AG10803 (cell line): Measurements from ENCODE around the gene BRMS1.

ENCODE experiments used
- DNase-seq: peaks from one replicate; pipeline ENCODE4 v3.0.0; 2010; ENCODE audit warnings: low read depth
- H3K4me3 ChIP-seq: 2 replicates; pipeline ENCODE4 v1.5.1; 2011; ENCODE audit warnings: mild to moderate bottlenecking, low read length, control low read depth
- CTCF ChIP-seq: conservative IDR thresholded peaks from 2 replicates; pipeline ENCODE4 v1.5.1; 2011; ENCODE audit warnings: mild to moderate bottlenecking, low read length, control low read depth, inconsistent platforms

BRMS1 gene

DNA sequence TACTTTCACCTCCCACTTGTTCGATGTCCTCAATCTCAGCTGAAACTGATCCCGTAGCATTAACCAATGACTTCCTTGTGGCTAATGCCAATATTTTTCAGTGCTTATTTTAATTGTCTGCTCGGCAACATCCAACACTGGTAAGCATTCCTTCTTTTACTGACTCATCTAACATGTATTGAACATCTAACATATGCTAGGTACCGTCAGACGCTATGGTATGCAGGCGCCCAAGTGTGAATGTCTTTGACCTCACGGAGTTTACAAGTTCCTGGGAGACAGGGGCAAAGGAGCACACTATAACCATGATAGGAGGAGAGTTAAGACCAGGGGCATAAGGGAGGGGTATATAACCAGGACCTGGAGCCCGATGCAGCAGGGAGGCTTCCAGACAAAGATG lies 1.7 kb downstream of the BRMS1 start:
- DNase-seq: no peak
- TF ChIP-seq CTCF: no peak
- H3K4me3 ChIP-seq: no peak overlapping the region

GRCh38 chr11:66341502-66342126 lies 3.3 kb downstream of the BRMS1 start:
- TF ChIP-seq CTCF: no peak
- no peak for DNase-seq
- no peak overlapping the region for H3K4me3 ChIP-seq

- no peak for DNase-seq
- H3K4me3 ChIP-seq: no peak overlapping the region
- TF ChIP-seq CTCF: no peak
These were observed 4.1 kb downstream of the BRMS1 start for GRCh38 chr11:66340596-66341501.

GRCh38 chr11:66339686-66340483 lies 5.0 kb downstream of the BRMS1 start:
- no peak for DNase-seq
- no peak overlapping the region for H3K4me3 ChIP-seq
- no peak for TF ChIP-seq CTCF

GRCh38 chr11:66339162-66339675 lies 5.7 kb downstream of the BRMS1 start:
- TF ChIP-seq CTCF: no peak
- DNase-seq: no peak
- no peak overlapping the region for H3K4me3 ChIP-seq

- TF ChIP-seq CTCF: no peak
- no peak overlapping the region for H3K4me3 ChIP-seq
- no peak for DNase-seq
These were observed 6.4 kb downstream of the BRMS1 start for GRCh38 chr11:66338276-66339161.
